Gastroesophageal sphincter (tissue), 4 donors: ENCODE measurements around the gene NUBPL. TPM values are rescaled to one million over a fixed set of nuclear protein-coding genes. Genes with fewer than 3 reads are reported as not detected.
"Not testable (repeated sequence)": the region's sequence is repeated elsewhere in the genome, so short reads cannot be mapped to it uniquely, and the experiment has no call there.

ENCODE experiments used
- ATAC-seq: fragments of 150-250 bp; one replicate; pipeline ENCODE4 v1.9.1; 2016; ENCODE audit warnings: mild to moderate bottlenecking, moderate library complexity
- H3K27ac ChIP-seq, 4 donors: fragments of 200-600 bp; sonication (generic) in 3 of 4; 1 replicate in 3 of 4; 2 replicates in 1 of 4; pipeline ENCODE4 v1.5.1; 2016 to 2019
- H3K27me3 ChIP-seq: fragments of 200-600 bp; sonication (generic); one replicate; pipeline ENCODE4 v1.5.1; 2019
- H3K36me3 ChIP-seq, 2 donors: fragments of 200-600 bp; sonication (generic); one replicate each; pipeline ENCODE4 v1.5.1; 2019; ENCODE audit warnings: control low read depth in 1 of 2
- H3K4me1 ChIP-seq, 3 donors: fragments of 200-600 bp; sonication (generic); 1 replicate in 2 of 3; 2 replicates in 1 of 3; pipeline ENCODE4 v1.5.1; 2016 to 2019; ENCODE audit warnings: control low read depth in 2 of 3
- H3K4me3 ChIP-seq, 2 donors: fragments of 200-600 bp; sonication (generic); one replicate each; pipeline ENCODE4 v1.5.1; 2019; ENCODE audit warnings: mild to moderate bottlenecking in 1 of 2, moderate library complexity in 1 of 2
- H3K9me3 ChIP-seq, 3 donors: fragments of 200-600 bp; sonication (generic); one replicate each; pipeline ENCODE4 v1.5.1; 2017 to 2019; ENCODE audit warnings: control low read depth in 2 of 3
- CTCF ChIP-seq, 4 experiments: fragments of 200-600 bp in 2 of 4; fragments of 450-650 bp in 2 of 4; sonication (generic) in 1 of 4; IDR thresholded peaks; one replicate each; pipeline ENCODE4 v1.5.1; 2017 to 2019; ENCODE audit warnings: antibody characterized with exemption in 4 of 4, mild to moderate bottlenecking in 2 of 4, moderate library complexity in 2 of 4
- EP300 ChIP-seq: sonication (generic); formaldehyde crosslinking; IDR thresholded peaks from one replicate; pipeline ENCODE4 v1.6.1; 2017; ENCODE audit warnings: antibody characterized with exemption, mild to moderate bottlenecking
- POLR2A ChIP-seq, 2 donors: fragments of 450-650 bp; IDR thresholded peaks; one replicate each; pipeline ENCODE4 v1.6.1; 2017; ENCODE audit warnings: antibody characterized with exemption in 2 of 2, mild to moderate bottlenecking in 2 of 2, moderate library complexity in 1 of 2
- POLR2AphosphoS5 ChIP-seq: sonication (generic); formaldehyde crosslinking; IDR thresholded peaks from one replicate; pipeline ENCODE4 v1.6.1; 2017; ENCODE audit warnings: antibody characterized with exemption
- WGBS, 2 donors: methylation state at CpG; one replicate each; pipeline ENCODE4 v1.1.5; 2018; ENCODE audit warnings: low coverage in 1 of 2; 5-methylcytosine and 5-hydroxymethylcytosine counted together
- total RNA-seq, 4 donors: library from RNA; depleted of rRNA; stranded (reverse); fragments of >200 nt; gene quantifications; one replicate each; pipeline ENCODE4 v1.1.0, GENCODE V29; 2016

Gene NUBPL
- total RNA-seq, 4 donors from 2014 or later, result 8.1 to 24.3 (median 14.5) TPM

- H3K4me1 ChIP-seq, result no peaks in the 10 kb centered on the region
- H3K27ac ChIP-seq, result no peak overlapping the region
- H3K4me3 ChIP-seq, result no peak overlapping the region
- TF ChIP-seq CTCF (IDR thresholded peaks at IDR 0.05) (no peak), POLR2A (IDR thresholded peaks at IDR 0.05) (no peak), EP300 (no peak), POLR2AphosphoS5 (no peak)
- ATAC-seq, result no peak
- peaks cover 0 to 23% of the 10 kb centered on the region in 2 donors for H3K36me3 ChIP-seq
- peaks cover 0 to 6% (median 0%) of the 10 kb centered on the region in 3 donors for H3K9me3 ChIP-seq
- no peaks in the 10 kb centered on the region for H3K27me3 ChIP-seq
These were observed 138.6 kb downstream of the NUBPL start for GRCh38 chr14:31699809-31700208.

- Histone ChIP-seq H3K4me1 (no peaks in the 10 kb centered on the region), H3K36me3 (peaks cover 0 to 29% of the 10 kb centered on the region in 2 donors), H3K9me3 (peaks cover 0 to 10% (median 0%) of the 10 kb centered on the region in 3 donors), H3K27me3 (no peaks in the 10 kb centered on the region), H3K4me3 (no peak overlapping the region), H3K27ac (no peak overlapping the region)
- no peak for ATAC-seq
- TF ChIP-seq EP300, result no peak
- no peak for TF ChIP-seq POLR2AphosphoS5
- no peak for TF ChIP-seq CTCF (IDR thresholded peaks at IDR 0.05)
- TF ChIP-seq POLR2A (IDR thresholded peaks at IDR 0.05), result no peak
- WGBS, 2 donors, result no CpG with 5 or more reads among the region's 35 CpGs
These were observed 139.3 kb downstream of the NUBPL start for GRCh38 chr14:31700282-31701074.

GRCh38 chr14:31702130-31702529, 140.9 kb downstream of the NUBPL start:
- no peak for TF ChIP-seq CTCF (IDR thresholded peaks at IDR 0.05)
- no peak for TF ChIP-seq EP300
- TF ChIP-seq POLR2AphosphoS5, result no peak
- TF ChIP-seq POLR2A (IDR thresholded peaks at IDR 0.05), result no peak

GRCh38 chr14:31703056-31703455, 141.9 kb downstream of the NUBPL start:
- no peak for TF ChIP-seq POLR2AphosphoS5
- TF ChIP-seq EP300, result no peak
- no peak for TF ChIP-seq CTCF (IDR thresholded peaks at IDR 0.05)
- no peak for TF ChIP-seq POLR2A (IDR thresholded peaks at IDR 0.05)
- 53 to 71% methylated on average over 2 of the region's 2 CpGs for WGBS, 2 donors

More at GRCh38 chr14:31702130-31702529, 140.9 kb downstream of the NUBPL start:
- WGBS, 2 donors, result 67 to 87% methylated on average over 1 to 2 of the region's 2 CpGs
- Histone ChIP-seq H3K27me3 (no peaks in the 10 kb centered on the region), H3K36me3 (peaks cover 0 to 36% of the 10 kb centered on the region in 2 donors), H3K4me3 (no peak overlapping the region), H3K9me3 (peaks cover 0 to 12% (median 0%) of the 10 kb centered on the region in 3 donors), H3K4me1 (no peaks in the 10 kb centered on the region), H3K27ac (no peak overlapping the region)
- no peak for ATAC-seq

GRCh38 chr14:31705731-31706130, 144.5 kb downstream of the NUBPL start:
- WGBS, 2 donors, result no CpG with 5 or more reads among the region's 14 CpGs
- H3K36me3 ChIP-seq, result peaks cover 0 to 36% of the 10 kb centered on the region in 2 donors
- no peak for ATAC-seq
- no peak overlapping the region for H3K27ac ChIP-seq
- no peak overlapping the region for H3K4me3 ChIP-seq
- no peak for TF ChIP-seq POLR2A (IDR thresholded peaks at IDR 0.05)
- peaks cover 0 to 12% (median 0%) of the 10 kb centered on the region in 3 donors for H3K9me3 ChIP-seq
- H3K27me3 ChIP-seq, result no peaks in the 10 kb centered on the region
- H3K4me1 ChIP-seq, result no peaks in the 10 kb centered on the region

More at GRCh38 chr14:31703056-31703455, 141.9 kb downstream of the NUBPL start:
- H3K27ac ChIP-seq, result no peak overlapping the region
- no peaks in the 10 kb centered on the region for H3K27me3 ChIP-seq
- no peak for ATAC-seq
- no peaks in the 10 kb centered on the region for H3K4me1 ChIP-seq
- H3K9me3 ChIP-seq, result peaks cover 0 to 12% (median 0%) of the 10 kb centered on the region in 3 donors
- peaks cover 0 to 36% of the 10 kb centered on the region in 2 donors for H3K36me3 ChIP-seq
- H3K4me3 ChIP-seq, result no peak overlapping the region

- H3K27ac ChIP-seq, H3K9me3 ChIP-seq, ATAC-seq, H3K4me1 ChIP-seq, H3K27me3 ChIP-seq, H3K4me3 ChIP-seq: not testable (repeated sequence)
- peaks cover 0 to 33% of the 10 kb centered on the region in 2 donors for H3K36me3 ChIP-seq
- 93 to 94% methylated on average over 3 to 7 of the region's 7 CpGs for WGBS, 2 donors
These were observed 147.5 kb downstream of the NUBPL start for GRCh38 chr14:31708661-31709060.
